ENCODE data around the gene NTRK3.

DNA sequence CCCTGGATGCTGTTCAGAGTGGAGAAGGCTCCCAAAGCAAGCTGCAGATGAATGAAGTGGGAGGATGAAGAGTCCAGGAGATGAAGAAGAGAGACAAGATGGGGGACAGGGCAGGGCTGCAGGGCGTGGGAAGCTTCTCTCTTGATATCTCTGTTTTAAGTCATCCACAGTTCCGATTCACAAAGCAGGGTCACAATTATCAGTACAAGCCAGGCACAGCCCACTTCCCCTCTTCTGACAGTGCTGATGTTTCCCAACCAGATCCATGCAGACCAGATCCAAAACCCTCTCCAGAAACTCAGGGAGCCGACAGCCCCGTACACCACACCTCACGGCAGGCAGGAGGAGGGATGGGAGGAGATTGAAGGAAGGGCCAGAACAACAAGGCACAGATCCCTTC lies 31.1 kb downstream of the NTRK3 start:
- TF ChIP-seq, protein P1, sequence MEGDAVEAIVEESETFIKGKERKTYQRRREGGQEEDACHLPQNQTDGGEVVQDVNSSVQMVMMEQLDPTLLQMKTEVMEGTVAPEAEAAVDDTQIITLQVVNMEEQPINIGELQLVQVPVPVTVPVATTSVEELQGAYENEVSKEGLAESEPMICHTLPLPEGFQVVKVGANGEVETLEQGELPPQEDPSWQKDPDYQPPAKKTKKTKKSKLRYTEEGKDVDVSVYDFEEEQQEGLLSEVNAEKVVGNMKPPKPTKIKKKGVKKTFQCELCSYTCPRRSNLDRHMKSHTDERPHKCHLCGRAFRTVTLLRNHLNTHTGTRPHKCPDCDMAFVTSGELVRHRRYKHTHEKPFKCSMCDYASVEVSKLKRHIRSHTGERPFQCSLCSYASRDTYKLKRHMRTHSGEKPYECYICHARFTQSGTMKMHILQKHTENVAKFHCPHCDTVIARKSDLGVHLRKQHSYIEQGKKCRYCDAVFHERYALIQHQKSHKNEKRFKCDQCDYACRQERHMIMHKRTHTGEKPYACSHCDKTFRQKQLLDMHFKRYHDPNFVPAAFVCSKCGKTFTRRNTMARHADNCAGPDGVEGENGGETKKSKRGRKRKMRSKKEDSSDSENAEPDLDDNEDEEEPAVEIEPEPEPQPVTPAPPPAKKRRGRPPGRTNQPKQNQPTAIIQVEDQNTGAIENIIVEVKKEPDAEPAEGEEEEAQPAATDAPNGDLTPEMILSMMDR (conservative IDR thresholded peaks at IDR 0.05 in 1 of 2, IDR thresholded peaks at IDR 0.05 in 1 of 2; ENCODE audit: extremely low read depth in 1 of 2, insufficient read depth in 1 of 2, low read depth in 1 of 2, low read length in 2 of 2): no peak
- no peak for TF ChIP-seq EZH2 (IDR thresholded peaks at IDR 0.05; ENCODE audit: borderline replicate concordance, low read length)
